Left colon (tissue), 2 donors: Measurements from ENCODE around the gene DNAJB14. TPM values are rescaled to one million over a fixed set of nuclear protein-coding genes. Genes with fewer than 3 reads are reported as not detected.
A peak's percentile ranks its signal among the peaks of the same experiment; 100 is the strongest.
"Not testable (repeated sequence)": the region's sequence is repeated elsewhere in the genome, so short reads cannot be mapped to it uniquely, and the experiment has no call there.

Experiments used
- ATAC-seq: fragments of 200-7000 bp; cut with Tn5 transposase; one replicate; pipeline ENCODE4 v1.9.1; 2020; ENCODE audit warnings: mild to moderate bottlenecking, moderate library complexity
- DNase-seq, 2 donors: peaks; one replicate each; pipeline ENCODE4 v3.0.0-alpha.2; 2020
- intact Hi-C, 2 donors: fragments of 100-400 bp; cut with DNase I in 1 of 2; cut with micrococcal nuclease in 1 of 2; formaldehyde crosslinking; loops; one replicate each; pipeline versions ENCODE4 v1.11.2 to v1.14.0; 2022; cut with DNase I, micrococcal nuclease
- long read RNA-seq: library from polyadenylated mRNA; unstranded; transcript quantifications from one replicate; pipeline ENCODE4 v2.0.0, GENCODE V29; 2021
- total RNA-seq, 2 donors: library from RNA; stranded (reverse); fragmentation: NEBNext Ultra II Directional; extraction: Animal tissue kit (Norgen Biotek cat#: 25700); gene quantifications; one replicate each; pipeline ENCODE4 v1.2.1, GENCODE V29; 2021
- donor health status: DM: no; HTN: no; CAD: no.
- donor health status: DM: yes; HTN: yes; CAD: no.

Gene DNAJB14
- total RNA-seq: 10 to 100 TPM; 56.2 to 58.1 TPM
- long read RNA-seq, full-length matches to known transcripts: 51 of 61 reads
- long read RNA-seq, partial matches to known transcripts: 3 of 61 reads
- long read RNA-seq, other reads (novel, unspliced or antisense): 7 of 61 reads

- intact Hi-C loops: loop anchor here in 1 of 2 donors (5.0 kb wide), 2 partner anchors 54 to 384 kb away; partner anchors contain the start of genes LAMTOR3 and TRMT10A
- ATAC-seq (peak; percentile 66), DNase-seq (peak; percentile 78 to 87)
Observed at GRCh38 chr4:99946356-99947189, at the start of gene DNAJB14. TSS of gene DNAJB14 (minus strand) at chr4:99946618. CDS start at chr4:99946571, 47 bp downstream.

GRCh38 chr4:99991741-99992140, 45.3 kb upstream of the DNAJB14 start:
- ATAC-seq: no peak
- no peak for DNase-seq
- intact Hi-C loops: no loop called here

GRCh38 chr4:99987681-99988080, 41.3 kb upstream of the DNAJB14 start:
- ATAC-seq (no peak), DNase-seq (no peak)
- intact Hi-C loops: no loop called here

GRCh38 chr4:99986792-99987191, 40.4 kb upstream of the DNAJB14 start:
- DNase-seq: no peak
- no peak for ATAC-seq
- intact Hi-C loops: no loop called here

GRCh38 chr4:99983289-99983943, 37.0 kb upstream of the DNAJB14 start:
- ATAC-seq: no peak
- intact Hi-C loops: no loop called here
- no peak for DNase-seq

- intact Hi-C loops: no loop called here
- DNase-seq (no peak), ATAC-seq (no peak)
Observed at GRCh38 chr4:99979872-99980271, 33.5 kb upstream of the DNAJB14 start.

- ATAC-seq (no peak), DNase-seq (no peak)
- intact Hi-C loops: no loop called here
Observed at GRCh38 chr4:99971453-99972111, 25.2 kb upstream of the DNAJB14 start.

GRCh38 chr4:99968330-99968729, 21.9 kb upstream of the DNAJB14 start:
- DNase-seq (no peak), ATAC-seq (no peak)
- intact Hi-C loops: no loop called here

GRCh38 chr4:99966692-99967091, 20.3 kb upstream of the DNAJB14 start:
- no peak for ATAC-seq
- intact Hi-C loops: no loop called here
- DNase-seq: no peak

- intact Hi-C loops: no loop called here
- DNase-seq (no peak), ATAC-seq (no peak)
Observed at GRCh38 chr4:99965674-99966350, 19.4 kb upstream of the DNAJB14 start.

GRCh38 chr4:99965173-99965572, 18.8 kb upstream of the DNAJB14 start:
- DNase-seq (no peak), ATAC-seq (no peak)
- intact Hi-C loops: no loop called here

GRCh38 chr4:99961711-99962110, 15.3 kb upstream of the DNAJB14 start:
- ATAC-seq: no peak
- DNase-seq: no peak
- intact Hi-C loops: no loop called here

GRCh38 chr4:99960648-99961047, 14.2 kb upstream of the DNAJB14 start:
- intact Hi-C loops: no loop called here
- no peak for ATAC-seq
- DNase-seq: no peak

- intact Hi-C loops, ATAC-seq, DNase-seq: not testable (repeated sequence)
Observed at GRCh38 chr4:99958207-99958606, 11.8 kb upstream of the DNAJB14 start.

- ATAC-seq: no peak
- no peak for DNase-seq
- intact Hi-C loops: no loop called here
Observed at GRCh38 chr4:99950913-99951254, 4.5 kb upstream of the DNAJB14 start.

GRCh38 chr4:99949999-99950912, 3.8 kb upstream of the DNAJB14 start, which contains the start of gene H2AZ1:
TSS of gene H2AZ1 (minus strand) at chr4:99950275. CDS start at chr4:99950170, 105 bp downstream.
- intact Hi-C loops: loop anchor here in 1 of 2 donors (5.0 kb wide), 2 partner anchors 58 to 388 kb away; partner anchors contain the start of genes LAMTOR3 and TRMT10A
- DNase-seq (peak; percentile 99 to 100), ATAC-seq (peak; percentile 79)
